SH-SY5Y (cell line): Measurements from ENCODE around the gene F2RL2.

ENCODE experiments used
- GATA2 ChIP-seq: IDR thresholded peaks from 2 replicates; pipeline ENCODE4 v1.6.1; 2011; ENCODE audit warnings: mild to moderate bottlenecking, low read depth, low read length
- GATA3 ChIP-seq: IDR thresholded peaks from 2 replicates; pipeline ENCODE4 v1.6.1; 2011; ENCODE audit warnings: low read depth, mild to moderate bottlenecking, low read length, moderate library complexity

DNA sequence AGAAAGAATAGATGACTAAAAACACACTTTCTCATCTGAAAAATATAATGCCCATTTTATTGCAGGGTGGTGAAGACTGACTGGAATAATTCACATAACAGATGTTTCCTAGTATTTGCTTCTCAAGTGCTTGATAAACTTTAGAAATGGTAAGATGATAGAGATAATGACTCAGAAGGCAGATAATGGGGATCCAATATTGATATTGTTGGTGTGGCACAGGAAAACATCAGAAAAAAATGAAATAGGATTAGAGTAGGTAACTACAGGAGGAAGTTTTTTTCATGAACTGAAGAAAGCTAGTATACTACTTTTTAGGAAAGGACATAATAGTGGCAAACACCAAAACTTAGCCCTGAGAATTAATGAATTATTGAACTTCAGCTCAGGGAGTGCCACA lies 20.2 kb upstream of the F2RL2 start:
- no peak for TF ChIP-seq GATA2
- no peak for TF ChIP-seq GATA3
